Neuron (in vitro differentiated cells): ENCODE results near the gene ITGAE.

Experiments
- H2AFZ ChIP-seq: one replicate; pipeline ENCODE4 v1.6.1; 2013; ENCODE audit warnings: low read depth, mild to moderate bottlenecking, inconsistent platforms, low read length, moderate library complexity
- H3K27me3 ChIP-seq: one replicate; pipeline ENCODE4 v1.6.1; 2013; ENCODE audit warnings: low read length; ENCODE audit not compliant: insufficient read depth
- H3K36me3 ChIP-seq: one replicate; pipeline ENCODE4 v1.6.1; 2013; ENCODE audit warnings: low read length; ENCODE audit not compliant: insufficient read depth
- H3K4me1 ChIP-seq: one replicate; pipeline ENCODE4 v1.6.1; 2013; ENCODE audit warnings: low read length; ENCODE audit not compliant: insufficient read depth
- H3K4me3 ChIP-seq: 2 replicates; pipeline ENCODE4 v1.5.1; 2013; ENCODE audit warnings: mild to moderate bottlenecking, low read length, moderate library complexity
- H3K9me3 ChIP-seq: one replicate; pipeline ENCODE4 v1.6.1; 2013; ENCODE audit warnings: low read length

Gene ITGAE

DNA sequence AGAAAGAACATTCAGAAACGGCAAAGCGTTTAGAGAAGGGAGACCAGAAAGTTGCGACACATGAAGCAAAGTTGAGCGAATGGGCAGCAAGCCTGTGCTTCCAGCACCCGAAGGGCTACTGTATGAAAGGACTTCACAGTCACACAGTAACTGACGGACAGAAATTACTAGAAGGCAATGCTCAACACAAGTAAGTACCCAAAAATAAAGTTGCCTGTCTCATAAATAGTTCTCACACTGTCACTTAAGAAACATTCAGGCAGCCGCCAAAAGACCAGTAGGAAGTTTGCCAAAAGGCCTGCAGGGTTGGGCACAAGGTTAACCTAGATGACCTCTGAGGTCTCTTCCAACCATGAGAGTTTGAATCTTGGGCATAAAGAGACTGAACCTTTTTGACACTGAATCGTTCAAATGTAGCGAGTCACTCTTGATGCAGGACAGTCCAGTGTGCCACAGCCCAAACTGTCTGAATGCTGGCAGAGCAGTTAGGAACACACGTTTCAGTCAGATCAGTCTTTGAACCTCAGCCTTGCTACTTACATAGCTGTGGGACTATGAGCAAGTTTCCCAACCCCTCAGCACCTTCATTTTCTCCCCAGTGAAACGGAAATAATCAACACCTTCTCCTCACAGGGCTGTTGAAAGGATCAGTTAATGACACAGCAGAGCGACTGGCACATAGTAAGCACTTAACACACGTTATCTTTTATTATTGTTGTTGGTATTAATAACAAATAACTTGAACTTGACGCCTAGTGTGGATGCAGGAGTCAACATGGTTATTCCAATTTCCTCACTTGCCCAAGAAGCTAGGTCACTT lies 34.6 kb upstream of the ITGAE start:
- H3K4me1 ChIP-seq, result no peaks in the 10 kb centered on the region
- peaks cover 62% of the 10 kb centered on the region for H3K36me3 ChIP-seq

DNA sequence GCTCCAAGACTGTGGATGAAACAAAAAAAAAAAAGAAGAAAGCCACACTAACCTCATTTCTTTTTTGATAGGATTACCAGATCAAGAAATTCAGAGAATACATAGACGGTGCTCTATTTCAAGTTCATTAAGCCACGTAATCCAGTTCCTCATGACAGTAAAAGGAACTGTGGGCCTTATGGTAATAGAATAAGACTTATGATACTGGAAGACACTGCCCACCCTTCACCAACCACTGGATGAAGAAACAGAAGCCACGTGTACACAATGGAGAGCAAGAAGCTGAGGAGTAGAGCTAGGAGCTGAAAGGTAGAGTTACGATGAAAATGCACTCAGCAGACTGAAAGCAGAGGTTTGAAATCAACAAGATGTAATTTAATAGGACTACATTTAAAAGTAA lies 33.8 kb upstream of the ITGAE start:
- H3K4me1 ChIP-seq, result no peaks in the 10 kb centered on the region
- no peaks in the 10 kb centered on the region for H3K9me3 ChIP-seq
- peaks cover 57% of the 10 kb centered on the region for H3K36me3 ChIP-seq
- no peaks in the 10 kb centered on the region for H3K27me3 ChIP-seq
- no peak overlapping the region for H2AFZ ChIP-seq
- H3K4me3 ChIP-seq, result no peak overlapping the region

More for the DNA sequence above, 34.6 kb upstream of the ITGAE start:
- no peak overlapping the region for H3K4me3 ChIP-seq
- no peak overlapping the region for H2AFZ ChIP-seq
- no peaks in the 10 kb centered on the region for H3K9me3 ChIP-seq
- no peaks in the 10 kb centered on the region for H3K27me3 ChIP-seq

DNA sequence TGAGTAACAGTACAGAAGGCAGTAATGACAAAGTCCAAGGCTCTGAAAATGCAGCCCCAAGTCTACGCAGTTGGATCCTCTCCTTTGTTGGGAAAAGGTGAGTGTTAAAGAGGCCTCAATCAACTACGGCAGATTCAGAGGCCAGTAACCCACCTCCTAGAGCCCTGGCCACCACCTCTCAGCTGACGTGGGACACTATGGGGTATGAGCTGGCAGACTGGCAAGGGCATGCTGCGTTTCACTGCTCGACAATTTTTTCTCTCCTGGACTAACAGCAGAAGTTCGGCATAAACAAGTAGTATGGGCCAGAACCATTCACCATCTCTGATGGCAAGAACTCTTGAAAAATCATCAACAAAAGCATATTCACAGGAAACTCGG lies 27.9 kb upstream of the ITGAE start:
- no peaks in the 10 kb centered on the region for H3K4me1 ChIP-seq
- H3K27me3 ChIP-seq, result no peaks in the 10 kb centered on the region
- H3K4me3 ChIP-seq, result no peak overlapping the region
- H3K36me3 ChIP-seq, result peaks cover 59% of the 10 kb centered on the region
- no peak overlapping the region for H2AFZ ChIP-seq
- no peaks in the 10 kb centered on the region for H3K9me3 ChIP-seq

DNA sequence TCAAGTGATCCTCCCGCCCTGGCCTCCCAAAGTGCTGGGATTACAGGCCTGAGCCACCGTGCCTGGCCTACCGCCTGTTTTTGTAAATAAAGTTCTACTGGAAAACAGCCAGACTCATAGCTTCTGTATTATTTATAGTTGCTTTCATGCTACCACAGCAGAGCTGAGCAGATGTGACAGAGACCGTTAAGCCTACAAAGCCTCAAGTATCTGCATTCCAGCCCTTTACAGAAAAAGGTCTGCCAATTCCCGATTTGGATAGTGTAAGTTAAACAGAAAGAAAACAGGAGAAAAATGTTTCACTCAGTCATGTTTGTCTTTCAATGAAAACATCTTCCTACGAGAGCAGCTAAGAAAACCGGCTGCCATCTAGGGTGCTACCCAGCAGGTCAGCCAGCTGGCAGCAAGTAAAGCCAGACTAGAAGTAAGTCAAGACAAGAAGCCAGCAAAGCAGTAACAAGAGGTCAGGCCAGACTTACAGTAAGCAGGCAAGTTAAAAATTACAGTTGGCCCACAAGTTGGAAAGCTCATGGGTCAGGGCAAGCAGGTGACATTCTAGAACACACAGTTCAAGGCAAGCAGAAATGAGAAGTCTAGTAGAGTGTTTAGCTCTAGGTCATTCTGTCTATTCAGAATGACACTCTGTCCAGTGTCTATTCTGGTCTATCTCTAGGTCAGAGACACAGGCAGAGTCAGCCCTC lies 27.3 kb upstream of the ITGAE start:
- Histone ChIP-seq H2AFZ (no peak overlapping the region), H3K4me3 (no peak overlapping the region), H3K27me3 (no peaks in the 10 kb centered on the region), H3K9me3 (no peaks in the 10 kb centered on the region), H3K36me3 (peaks cover 58% of the 10 kb centered on the region), H3K4me1 (no peaks in the 10 kb centered on the region)

DNA sequence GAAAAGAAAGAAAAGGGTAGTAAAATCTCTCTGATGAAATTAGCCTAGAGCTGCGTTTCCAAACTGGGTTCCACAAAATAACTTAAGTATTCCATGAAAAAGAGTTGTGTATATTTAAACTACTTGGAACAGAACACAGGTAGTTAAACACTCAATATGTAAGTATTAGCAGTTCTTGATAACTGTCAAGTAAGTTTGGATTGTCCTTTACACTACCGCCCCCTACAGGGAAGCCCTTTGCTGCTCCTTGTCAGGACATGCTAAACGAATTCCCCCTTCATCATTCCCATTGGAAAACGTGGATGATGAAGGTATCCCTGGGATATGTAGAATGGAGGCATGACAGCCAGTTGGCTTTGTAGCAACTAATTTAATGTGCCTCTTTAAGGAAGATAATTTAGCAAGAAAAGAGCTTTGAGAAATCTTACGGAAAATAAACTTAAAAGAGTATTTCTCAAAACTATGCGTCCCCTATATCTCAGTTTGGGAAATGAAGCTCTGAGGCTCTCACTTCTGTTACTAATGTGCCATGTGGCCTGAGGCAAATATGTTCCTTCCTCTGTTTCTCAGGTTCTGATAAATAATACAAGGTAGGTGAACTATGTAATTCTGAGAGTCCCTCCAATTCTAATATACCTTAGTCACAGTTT lies 26.3 kb upstream of the ITGAE start:
- H3K4me3 ChIP-seq, result no peak overlapping the region
- no peaks in the 10 kb centered on the region for H3K9me3 ChIP-seq
- H3K4me1 ChIP-seq, result no peaks in the 10 kb centered on the region
- no peak overlapping the region for H2AFZ ChIP-seq
- peaks cover 59% of the 10 kb centered on the region for H3K36me3 ChIP-seq
- H3K27me3 ChIP-seq, result no peaks in the 10 kb centered on the region

DNA sequence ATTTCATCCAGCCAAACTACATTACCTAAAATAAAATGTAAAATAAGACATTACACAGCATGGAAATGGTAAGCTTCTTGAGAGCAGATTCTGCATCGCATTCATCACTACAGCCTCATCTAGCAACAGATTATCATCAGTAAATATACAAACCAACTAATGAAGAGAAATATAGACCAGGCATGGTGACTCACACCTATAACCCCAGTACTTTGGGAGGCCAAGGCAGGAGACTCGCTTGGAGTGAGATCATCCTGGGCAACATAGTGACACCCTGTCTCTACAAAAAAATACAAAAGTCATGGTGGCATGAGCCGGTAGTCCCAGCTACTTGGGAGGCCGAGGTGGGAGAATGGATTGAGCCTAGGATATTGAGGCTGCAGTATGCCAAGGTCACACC lies 25.2 kb upstream of the ITGAE start:
- Histone ChIP-seq H3K9me3 (no peaks in the 10 kb centered on the region), H3K27me3 (no peaks in the 10 kb centered on the region), H3K4me1 (no peaks in the 10 kb centered on the region), H3K36me3 (peaks cover 67% of the 10 kb centered on the region), H2AFZ (no peak overlapping the region), H3K4me3 (no peak overlapping the region)

DNA sequence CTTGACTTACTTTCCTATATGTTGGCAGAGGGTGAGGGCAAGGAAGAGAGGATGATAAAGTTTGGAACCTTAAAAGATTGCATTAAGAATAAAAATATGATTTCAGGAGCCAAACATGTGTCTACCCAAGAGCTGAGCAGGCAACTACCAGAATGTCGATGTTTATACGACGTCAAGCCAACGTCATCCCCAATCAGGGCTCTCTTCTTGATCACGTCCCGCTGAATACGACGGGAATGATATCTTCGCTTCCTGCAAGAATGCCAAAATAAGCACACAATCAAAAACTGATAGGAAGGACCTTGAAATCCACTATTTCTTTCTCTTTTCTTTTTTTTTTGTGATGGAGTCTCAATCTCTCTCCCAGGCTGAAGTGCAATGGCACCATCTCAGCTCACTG lies 20.1 kb upstream of the ITGAE start:
- Histone ChIP-seq H3K36me3 (peaks cover 81% of the 10 kb centered on the region), H3K4me1 (no peaks in the 10 kb centered on the region), H3K27me3 (no peaks in the 10 kb centered on the region), H2AFZ (no peak overlapping the region), H3K4me3 (no peak overlapping the region), H3K9me3 (no peaks in the 10 kb centered on the region)

DNA sequence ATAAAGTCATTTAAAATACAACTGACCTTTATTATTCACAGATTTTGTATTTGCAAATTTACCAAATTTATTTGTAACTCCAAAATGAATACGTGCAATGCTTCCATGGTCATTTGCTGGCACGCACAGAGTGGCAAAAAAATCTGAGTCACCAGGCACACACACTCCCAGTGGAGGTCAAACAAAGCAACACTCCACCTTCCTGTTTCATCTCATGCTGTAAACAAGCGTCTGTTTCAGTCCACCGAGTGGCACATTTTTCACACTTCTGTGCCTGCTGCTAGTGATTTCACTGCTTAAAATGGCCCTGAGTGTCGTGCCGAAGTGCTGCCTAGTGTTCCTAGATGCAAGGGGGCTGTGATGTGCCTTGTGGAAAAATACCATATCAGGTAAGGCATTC lies 17.8 kb upstream of the ITGAE start:
- Histone ChIP-seq H3K4me3 (no peak overlapping the region), H3K27me3 (no peaks in the 10 kb centered on the region), H3K4me1 (no peaks in the 10 kb centered on the region), H3K36me3 (peaks cover 82% of the 10 kb centered on the region), H3K9me3 (no peaks in the 10 kb centered on the region), H2AFZ (no peak overlapping the region)

DNA sequence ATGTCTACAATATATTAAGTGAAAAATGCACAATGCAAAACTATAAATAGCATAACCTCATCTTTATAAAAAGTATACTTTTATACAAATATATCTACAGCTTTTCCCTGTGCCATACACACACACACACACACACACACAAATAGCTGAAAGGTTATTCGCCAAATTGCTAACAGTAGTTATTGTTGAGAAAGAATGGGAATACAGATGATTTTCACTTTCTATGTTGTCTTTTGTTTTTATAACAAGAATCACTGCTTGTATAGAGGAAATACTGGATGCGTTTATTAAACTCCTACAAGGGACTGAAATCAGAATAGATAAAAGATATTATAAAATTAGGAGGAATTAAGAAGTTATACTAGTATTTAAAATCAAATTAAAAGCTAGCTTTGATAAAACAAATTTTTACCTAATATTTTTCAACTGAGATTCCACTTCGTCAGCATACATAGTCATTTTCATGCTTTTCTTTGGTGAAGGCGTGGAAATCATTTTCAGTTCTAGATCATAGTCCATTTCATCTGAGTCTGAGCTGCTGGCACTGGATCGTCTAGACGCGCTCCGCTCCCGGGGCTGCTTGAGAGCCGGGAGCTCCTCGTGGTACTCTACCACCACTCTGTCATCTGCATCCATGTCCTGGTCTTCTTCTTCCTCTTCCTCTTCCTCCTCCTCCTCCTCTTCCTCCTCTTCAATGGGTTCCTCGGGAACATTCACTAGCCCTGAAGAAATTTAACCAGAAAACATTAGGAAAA lies 17.0 kb upstream of the ITGAE start:
- Histone ChIP-seq H3K9me3 (no peaks in the 10 kb centered on the region), H3K4me3 (no peak overlapping the region), H3K36me3 (peaks cover 83% of the 10 kb centered on the region), H2AFZ (no peak overlapping the region), H3K27me3 (no peaks in the 10 kb centered on the region), H3K4me1 (no peaks in the 10 kb centered on the region)

DNA sequence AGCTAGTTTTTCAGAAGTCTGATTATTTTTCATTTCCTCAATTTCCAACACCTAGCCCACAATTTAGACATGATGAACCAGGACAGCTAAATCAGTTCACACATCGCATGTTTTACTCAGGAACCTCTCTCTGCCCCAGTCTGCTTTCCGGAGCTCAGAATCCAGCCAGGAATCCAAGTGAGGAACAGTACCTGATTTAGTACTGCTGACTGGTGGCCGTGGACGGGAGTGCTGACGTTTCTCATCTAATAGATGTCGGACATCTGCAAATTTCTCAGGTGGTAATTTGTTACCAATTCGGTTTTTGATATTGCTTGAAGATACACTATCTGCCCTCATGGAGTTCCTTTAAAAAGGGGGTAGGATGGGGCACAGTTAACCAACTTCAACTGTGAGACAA lies 14.9 kb upstream of the ITGAE start:
- H3K4me3 ChIP-seq, result no peak overlapping the region
- H3K27me3 ChIP-seq, result no peaks in the 10 kb centered on the region
- H3K9me3 ChIP-seq, result no peaks in the 10 kb centered on the region
- H3K4me1 ChIP-seq, result no peaks in the 10 kb centered on the region
- H3K36me3 ChIP-seq, result peaks cover 82% of the 10 kb centered on the region
- H2AFZ ChIP-seq, result no peak overlapping the region

DNA sequence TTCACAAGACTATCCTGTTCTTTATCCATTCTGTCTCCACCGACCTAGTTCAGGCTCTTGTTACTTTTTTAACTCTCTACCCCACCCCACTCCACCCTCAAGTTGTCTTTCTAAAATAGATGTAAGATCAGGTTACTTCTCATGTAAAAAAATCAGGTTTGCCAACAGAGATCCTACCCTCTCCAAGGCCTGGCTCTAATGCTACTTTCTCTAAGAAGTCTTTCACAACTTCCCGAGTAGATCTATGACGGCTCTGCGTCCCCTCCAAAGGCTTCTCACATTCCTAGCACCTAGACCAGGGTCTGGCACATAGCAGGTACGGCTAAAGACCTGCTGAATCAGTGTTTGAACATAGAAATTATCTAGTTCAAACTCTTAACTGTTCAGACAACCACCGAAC lies 14.1 kb upstream of the ITGAE start:
- no peak overlapping the region for H2AFZ ChIP-seq
- H3K4me1 ChIP-seq, result no peaks in the 10 kb centered on the region
- no peak overlapping the region for H3K4me3 ChIP-seq
- no peaks in the 10 kb centered on the region for H3K9me3 ChIP-seq
- H3K36me3 ChIP-seq, result peaks cover 82% of the 10 kb centered on the region
- H3K27me3 ChIP-seq, result no peaks in the 10 kb centered on the region

DNA sequence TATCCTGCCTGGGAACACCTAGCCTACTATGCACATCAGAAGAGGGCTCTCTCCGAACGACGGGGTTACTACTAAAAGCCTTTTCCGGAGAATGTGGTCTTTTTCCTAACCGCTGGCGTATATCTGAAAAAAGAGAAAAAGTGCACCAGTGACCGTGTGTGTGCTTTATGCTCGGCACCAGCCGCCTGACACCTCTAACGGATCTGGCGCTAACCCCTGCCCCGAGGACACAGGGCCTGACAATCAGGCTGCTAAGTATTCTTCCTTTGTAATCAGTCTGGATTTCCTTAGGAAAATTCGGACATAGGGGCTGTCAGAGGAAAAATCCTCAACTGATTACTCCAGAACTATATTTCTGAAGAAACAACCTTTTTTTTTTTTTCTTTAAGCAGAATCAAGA lies 13.4 kb upstream of the ITGAE start:
- Histone ChIP-seq H3K36me3 (peaks cover 83% of the 10 kb centered on the region), H2AFZ (no peak overlapping the region), H3K4me3 (no peak overlapping the region), H3K27me3 (no peaks in the 10 kb centered on the region), H3K9me3 (no peaks in the 10 kb centered on the region), H3K4me1 (no peaks in the 10 kb centered on the region)

DNA sequence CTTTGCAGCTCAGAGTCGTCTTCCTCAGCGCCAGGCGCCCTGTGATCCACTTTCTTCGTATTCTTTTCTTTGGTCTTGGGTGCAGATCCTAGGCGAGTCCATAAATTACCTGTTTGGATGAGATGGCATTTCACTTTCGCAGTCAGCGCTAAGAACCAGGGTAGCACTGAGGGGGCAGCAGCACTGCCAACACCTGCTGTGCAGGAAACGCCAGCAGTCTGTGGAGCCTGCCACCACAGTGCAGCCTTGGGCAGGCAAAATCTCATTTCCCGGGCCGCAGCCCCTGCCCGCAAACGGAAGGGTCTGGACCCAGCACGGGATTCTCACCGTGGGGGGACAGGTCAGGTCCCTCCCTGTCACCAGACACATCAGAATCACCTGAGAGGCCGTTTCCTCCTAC lies 12.2 kb upstream of the ITGAE start:
- no peaks in the 10 kb centered on the region for H3K9me3 ChIP-seq
- H2AFZ ChIP-seq, result no peak overlapping the region
- no peaks in the 10 kb centered on the region for H3K4me1 ChIP-seq
- H3K36me3 ChIP-seq, result peaks cover 85% of the 10 kb centered on the region
- no peak overlapping the region for H3K4me3 ChIP-seq
- no peaks in the 10 kb centered on the region for H3K27me3 ChIP-seq
